HG02642 (cell line): ENCODE results near the gene PASK.
"Not testable (repeated sequence)": the region's sequence is repeated elsewhere in the genome, so short reads cannot be mapped to it uniquely, and the experiment has no call there.

Experiments used
- ATAC-seq: cut with Tn5 transposase; IDR thresholded peaks from one replicate; pipeline ENCODE4 v1.9.1; 2021; ENCODE audit warnings: mild to moderate bottlenecking; ENCODE audit not compliant: unreplicated experiment, poor library complexity

Gene PASK

DNA sequence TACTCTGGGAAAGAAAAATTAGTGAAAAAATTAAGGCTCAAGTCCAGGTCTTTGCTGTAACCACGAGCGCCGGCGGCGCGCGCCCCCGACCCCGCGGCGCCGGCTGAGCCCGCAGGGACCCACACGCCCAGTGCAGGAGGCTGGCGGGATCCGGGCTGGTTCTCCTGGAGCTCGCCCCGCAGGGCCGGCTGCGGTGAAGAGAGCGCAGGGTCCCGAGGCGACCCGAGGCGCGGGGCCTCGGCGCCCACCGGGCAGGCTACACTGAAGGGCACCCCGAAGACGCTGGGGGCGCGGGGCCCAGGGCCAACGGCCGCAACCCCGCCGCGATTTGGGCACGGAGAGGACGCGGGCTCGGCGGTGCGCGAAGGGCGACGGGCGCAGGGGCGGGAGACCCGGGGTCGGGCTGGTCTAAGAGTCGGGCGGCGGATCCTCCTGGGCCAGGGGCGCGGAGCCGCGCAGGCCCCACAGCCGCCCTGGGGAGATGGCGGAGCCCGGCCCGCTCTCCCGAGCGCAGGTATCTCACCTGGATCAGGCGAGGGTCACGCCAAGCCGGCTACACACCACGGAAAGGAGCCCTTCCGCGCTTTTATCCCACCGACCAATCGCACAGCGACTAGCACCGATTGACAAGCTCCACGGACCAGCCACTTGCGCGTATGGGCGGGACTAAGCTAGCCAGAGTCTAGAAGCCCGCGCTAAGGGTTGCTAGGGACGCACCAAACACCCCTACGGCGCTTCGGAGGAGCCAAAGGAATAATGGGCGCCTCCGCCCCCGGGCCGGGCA, at the start of gene PASK:
Gene PASK, minus strand, starts transcription at position 582 of the 784 bp plus-strand sequence. CDS start 6,440 bp downstream, outside the sequence.
- ATAC-seq = peak; percentile 78

DNA sequence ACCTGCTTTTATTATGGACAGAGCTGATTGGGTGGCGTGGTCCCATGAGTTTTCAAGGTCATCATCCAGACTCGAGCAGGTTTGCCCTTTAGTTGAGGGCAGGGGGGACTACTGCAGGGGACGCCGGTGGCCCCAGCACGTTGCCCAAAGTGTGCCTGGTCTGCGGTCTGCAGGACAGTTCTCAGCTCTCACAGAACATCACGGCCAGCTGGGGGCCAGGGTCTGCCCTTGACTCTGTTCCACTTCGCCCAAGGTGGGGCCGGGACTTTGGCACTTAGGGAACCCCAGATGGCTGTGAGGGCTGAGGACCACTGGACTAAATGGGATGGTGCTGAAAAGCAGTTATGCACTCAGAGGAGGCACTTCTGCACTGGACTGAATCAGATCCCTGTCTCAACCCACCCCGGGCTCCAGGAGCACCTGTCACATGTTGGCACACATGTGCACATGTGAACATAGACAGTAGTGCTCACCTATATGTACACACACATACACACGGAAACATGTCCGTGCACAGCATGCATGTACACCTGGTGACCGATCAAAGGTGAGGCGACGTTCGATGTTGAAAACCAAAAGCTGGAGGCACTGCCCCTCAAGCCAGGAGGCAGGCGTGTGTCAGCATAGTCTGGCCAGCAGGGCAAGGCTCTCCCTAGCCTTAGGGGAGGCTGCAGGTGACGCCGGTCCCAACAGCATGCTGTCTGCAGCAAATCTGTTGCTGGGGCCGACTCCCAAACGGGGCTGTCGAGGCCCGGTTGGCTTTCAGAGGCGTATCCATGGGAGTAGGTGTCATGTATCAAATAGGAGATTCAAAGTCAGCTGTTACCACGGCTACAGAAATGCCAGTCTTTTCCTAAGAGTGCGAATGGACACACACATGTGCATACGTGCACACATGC, 49.4 kb upstream of the PASK start:
- ATAC-seq = no peak

DNA sequence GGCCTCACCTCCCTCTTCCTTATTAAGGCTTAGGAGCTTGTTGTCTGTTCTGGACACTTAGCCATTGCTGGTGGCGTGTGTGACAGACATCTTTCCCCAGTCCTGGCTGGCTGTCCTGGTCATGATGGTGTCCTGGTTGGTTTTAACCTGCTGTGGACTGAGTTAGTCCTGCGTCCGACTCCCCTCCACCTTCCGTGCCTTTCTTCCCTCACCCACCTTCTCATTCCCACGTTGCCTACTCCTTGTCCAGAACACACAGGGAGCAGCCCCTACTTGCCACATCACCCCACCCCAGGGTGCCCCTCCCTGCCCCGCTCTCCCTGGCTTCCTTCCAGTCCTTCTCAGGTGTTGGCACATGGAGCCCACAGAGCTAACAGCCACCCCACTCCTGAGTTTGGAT, 48.7 kb upstream of the PASK start:
- no peak for ATAC-seq

DNA sequence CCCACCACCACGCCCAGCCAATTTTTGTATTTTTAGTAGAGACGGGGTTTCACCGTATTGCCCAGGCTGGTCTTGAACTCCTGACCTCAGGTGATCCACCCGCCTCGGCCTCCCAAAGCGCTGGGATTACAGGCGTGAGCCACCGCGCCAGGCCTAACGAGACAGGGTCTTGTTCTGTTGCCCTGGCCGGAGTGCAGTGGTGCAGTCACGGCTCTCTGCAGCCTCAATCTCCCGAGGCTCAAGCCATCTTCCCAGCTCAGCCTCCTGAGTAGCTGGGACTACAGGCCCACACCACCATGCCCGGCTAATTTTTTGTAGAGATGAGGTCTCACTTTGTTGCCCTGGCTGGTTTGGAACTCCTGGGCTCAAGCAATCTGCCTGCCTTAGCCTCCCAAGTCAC, 48.0 kb upstream of the PASK start:
- not testable (repeated sequence) for ATAC-seq

DNA sequence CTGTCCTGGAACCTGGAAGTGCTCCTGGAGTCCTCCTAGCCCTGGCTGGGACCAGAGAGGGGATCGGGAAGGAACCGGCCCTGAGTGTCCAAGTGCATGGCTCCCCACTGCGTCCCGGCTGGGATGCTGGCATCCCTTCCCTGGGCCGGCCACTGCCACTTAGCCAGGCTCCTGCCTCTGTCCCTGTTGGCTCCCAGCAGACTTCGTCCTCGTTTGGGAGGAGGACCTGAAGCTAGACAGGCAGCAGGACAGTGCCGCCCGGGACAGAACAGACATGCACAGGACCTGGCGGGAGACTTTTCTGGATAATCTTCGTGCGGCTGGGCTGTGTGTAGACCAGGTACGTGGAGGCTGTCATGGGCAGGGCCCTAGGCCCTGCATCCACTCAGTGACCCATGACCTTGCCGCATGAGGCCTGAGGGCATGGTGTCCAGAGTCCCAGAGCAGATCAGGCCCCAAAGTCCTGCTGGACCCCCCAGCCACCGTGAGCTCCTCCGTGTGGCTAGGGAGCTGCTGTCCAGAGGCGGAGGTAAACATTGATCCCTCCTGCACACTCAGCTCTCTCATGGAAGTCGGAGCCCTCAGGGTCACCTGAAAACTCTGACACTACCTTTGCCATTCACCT, 46.3 kb upstream of the PASK start:
- no peak for ATAC-seq

DNA sequence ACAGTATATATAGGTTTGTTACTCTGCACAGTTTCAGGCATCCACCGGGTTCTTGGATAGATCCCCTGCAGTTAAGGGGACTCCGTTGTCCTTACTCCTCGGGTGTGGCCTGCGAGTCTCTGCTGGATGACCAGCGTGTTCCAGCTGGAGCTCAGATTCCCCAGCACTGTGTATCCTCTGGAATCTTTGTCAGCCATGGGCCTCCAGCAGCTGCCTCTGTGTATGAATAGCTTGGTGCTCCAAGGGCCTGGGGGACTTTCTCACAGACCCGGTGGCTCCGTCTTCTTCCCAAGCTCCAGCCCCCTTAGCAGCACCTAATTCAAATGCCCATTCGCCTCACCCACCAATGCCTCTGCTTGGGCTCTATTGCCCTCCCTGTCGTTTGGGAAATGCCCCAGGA, 45.5 kb upstream of the PASK start:
- ATAC-seq = no peak

DNA sequence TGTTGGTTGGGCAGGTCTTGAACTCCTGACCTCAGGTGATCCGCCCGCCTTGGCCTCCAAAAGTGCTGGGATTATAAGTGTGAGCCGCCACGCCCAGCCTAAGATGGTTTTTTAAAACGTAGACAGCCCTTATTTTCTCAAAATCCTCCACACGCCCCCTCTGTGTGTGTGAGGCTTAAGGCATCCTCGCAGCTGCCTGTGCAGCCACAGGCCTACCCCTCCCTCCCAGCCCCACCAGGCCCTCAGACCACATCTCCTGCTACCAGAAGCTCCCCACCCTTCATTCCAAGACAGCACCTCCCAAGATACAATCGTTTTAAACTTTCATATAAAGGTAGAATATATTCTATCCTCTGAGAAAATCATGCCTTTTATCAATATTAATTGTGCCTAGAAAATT, 44.0 kb upstream of the PASK start:
- no peak for ATAC-seq

DNA sequence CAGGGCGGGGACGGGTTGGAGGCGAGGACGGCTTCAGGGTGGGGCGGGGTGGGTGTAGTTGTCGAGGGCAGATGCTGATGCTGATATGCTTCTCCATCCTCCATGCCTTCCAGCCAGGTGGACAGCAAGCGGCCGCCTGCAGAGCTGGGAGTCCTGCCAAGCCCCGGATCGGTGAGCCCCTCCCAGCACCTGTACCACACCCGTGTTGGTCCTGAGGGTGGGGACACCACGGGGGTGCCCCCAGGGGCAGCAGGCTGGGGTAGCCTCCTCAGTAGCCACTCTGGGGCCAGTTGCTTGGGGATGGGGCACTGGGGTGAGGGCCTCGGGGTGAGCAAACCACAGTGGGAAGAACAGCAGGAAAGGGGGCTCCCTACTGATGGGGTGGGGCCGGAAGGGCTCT, 41.8 kb upstream of the PASK start:
- ATAC-seq = no peak

DNA sequence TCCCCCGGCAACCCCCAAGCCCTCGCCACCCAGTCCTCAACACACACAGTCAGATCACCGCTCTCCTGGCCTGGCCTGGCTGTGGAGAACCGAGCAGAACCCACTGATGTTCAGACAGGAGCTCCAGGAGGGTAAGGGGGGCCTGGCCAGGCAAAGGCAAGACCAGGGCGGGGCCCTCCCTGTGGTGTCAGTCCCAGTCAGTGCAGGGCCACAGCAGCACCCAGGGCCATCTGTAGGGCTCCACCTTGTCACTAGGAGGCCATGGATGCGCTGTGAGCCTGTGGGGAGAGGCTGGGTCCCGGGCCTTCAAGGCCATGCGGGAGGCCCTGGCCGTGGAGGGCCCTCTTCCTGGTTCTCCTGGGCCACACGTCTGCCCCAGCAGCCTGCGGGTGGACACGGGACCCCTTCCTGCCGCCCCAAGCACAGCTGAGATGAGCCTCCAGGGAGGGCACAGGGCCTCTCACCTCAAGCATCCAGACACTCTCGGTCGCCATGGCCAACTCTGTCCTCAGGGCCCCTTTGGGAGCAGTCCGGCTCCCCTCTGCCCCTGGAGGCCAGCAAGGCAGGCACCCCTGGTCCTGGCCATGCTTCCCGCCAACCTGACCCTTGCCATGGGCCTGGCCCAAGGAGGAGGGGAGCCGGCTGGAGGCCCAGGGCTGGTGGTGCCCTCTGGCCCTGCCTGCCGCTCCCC, 41.2 kb upstream of the PASK start:
- no peak for ATAC-seq

DNA sequence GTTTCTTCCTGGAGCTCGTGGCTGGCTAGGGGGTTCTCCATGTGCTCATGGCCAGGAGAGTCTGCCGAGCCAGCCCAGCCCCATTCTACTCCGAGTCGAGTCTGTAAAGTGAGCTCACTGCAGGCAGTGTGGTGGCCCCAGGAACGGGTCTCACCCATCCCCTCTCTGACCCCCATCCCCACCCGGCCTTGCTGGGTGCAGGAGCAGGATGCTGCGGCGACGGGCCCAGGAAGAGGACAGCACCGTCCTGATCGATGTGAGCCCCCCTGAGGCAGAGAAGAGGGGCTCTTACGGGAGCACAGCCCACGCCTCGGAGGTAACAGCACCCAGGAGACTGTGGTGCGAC, 40.6 kb upstream of the PASK start:
- no peak for ATAC-seq

DNA sequence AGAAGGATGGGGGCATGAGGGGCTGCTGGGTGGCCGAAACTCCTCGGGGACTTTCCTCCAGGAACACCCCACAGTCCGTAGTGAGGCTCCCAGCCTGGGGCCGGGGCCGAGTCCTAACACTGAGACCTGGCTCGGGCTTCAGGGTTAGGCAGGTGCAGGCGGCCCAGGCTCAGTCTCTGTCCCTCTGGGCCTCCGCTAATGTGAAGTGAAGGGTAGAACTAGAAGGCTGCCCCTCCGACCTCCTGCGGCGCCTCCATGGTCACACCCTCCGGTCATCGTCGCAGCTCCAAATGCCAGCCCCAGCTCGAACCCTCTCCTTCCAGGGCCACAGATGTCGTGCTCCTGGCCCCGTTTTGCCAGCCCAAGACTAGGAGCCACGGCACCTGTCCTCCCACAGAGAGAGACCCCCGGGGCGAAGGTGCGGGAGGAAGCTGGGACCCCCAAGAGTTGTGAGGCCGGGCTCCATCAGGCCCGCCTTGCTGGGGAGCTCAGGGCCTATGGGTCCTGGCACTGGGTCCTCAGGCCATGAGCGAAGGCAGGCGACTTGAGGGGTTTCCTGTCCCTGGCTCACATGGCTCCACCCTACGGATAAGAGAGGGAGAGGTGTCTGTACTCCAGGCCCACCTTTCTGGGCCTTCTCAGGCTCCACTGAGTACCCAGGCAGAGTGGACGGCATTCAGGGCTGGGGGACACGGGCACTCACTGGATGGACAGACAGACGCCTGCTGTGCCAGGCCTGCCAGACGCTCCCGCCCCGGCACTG, 40.0 kb upstream of the PASK start:
- no peak for ATAC-seq

DNA sequence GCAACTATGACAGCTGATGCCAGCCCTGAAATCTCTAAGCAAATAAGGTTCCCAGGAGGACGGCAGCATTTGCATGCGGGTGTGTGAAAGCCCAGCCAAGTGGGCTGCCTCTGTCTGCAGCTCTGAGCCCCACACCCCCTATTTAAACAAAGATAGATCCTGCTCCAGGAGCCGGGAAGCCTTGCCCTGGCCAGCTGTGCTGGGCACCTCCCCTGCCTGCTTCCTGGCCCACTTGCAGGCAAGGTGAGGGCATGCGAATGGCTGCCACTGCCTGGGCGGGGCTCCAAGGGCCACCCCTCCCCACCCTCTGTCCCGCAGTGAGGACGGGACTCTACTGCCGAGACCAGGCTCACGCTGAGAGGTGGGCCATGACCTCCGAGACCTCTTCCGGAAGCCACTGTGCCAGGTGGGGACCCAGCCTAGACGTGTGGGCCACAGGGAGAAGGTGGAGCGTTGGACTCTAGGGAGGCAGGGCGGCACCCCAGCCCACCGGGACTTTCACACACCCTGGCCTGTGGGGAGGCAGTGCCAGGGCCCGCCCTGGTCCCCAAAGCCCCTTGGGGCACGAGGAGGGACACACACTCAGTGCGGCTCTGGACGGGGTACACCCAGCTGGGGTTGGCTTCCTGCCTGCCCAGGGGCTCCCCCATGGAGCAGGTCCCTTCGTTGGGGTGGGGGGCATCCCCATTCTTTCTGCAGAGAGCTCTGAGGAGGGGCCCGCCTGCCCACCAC, 39.3 kb upstream of the PASK start, which contains the start of gene ANO7:
Gene ANO7, plus strand, starts transcription at position 317 of the 732 bp plus-strand sequence. CDS start 1,387 bp downstream, outside the sequence.
- no peak for ATAC-seq

DNA sequence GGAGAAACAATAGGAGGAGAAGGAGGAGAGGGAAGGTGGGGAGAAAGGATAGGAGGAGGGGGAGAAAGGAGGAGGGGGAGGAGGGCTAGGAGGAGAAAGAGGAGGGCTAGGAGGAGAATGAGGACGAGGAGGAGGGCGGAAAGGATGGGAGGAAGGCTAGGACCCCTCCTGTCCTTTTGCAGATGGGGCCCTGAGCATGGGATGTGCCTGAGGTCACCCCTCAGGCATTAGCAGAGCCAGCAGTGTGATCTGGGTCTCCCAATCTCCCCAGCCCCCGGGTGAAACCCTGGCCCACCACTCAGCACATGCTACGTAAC, 38.6 kb upstream of the PASK start:
- ATAC-seq = no peak

DNA sequence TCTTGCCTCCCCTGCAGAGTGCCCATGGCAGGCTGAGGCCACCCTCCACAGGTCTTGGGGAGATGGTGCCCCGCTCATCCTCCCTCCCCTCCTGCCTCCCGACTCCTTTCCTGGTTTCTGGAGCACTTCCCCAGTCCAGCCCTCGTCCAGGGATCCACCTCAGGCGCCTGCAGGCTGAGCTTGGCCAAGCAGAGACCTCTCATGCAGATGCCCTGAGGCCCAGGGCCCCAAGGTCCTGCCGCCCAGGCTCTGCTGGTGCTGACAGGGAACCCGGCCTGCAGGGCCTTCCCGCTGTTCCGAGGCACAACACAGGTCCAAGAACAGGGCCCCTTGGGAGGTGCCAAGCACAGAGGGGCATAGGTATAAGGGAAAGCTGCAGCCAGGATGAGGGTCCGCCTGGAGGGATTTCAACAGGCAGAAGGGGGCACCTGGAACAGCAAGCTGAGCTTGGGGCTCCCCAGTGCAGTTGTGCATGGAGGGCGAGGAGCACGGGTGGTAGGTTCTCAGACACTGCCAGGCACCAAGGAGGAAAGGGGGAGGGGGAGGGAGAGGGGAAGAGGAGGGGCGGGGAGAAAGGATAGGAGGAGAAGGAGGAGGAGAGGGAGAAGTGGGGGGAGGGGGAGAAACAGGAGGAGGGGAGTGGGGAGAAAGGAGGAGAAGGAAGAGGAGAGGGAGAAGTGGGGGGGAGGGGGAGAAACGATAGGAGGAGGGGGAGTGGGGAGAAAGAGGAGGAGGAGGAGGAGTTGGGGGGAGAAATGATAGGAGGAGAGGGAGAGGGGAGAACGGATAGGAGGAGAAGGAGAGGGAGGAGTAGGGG, 38.0 kb upstream of the PASK start:
- no peak for ATAC-seq

DNA sequence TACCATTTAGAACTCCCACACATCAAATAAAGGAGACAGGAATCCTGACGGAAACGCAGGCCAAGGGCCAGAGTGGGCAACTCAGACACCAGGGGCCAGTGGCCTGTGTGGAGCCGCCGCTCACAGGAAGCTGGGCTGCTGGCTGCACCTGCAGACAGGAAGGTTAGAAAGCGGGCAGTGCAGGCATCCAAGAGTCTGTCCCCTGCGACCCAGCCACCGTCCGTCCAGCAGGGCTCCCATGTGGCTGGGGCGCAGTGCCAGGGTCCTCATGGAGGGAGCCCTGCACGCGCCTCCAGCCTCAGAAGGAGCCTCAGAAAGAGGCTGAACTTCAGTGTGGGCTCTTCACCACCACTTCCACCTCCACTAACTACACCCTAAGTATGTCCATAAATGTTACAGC, 36.7 kb upstream of the PASK start:
- ATAC-seq = no peak

DNA sequence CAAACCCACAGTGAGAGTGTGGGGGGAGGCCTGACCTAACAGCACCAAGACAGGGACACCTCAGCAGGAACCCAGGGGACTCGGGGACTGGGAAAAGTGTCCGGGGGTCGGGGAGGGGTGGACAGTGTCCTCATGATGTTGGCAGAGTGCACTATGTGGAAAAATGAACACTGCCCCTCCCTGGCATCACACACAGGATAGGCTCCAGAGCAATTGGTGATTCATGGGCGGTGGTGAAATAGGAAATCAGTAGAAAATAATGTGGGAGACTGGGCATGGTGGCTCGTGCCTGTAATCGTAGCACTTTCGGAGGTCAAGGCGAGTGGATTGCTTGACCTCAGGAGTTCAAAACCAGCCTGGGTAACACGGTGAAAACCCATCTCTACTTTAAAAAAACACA, 35.6 kb upstream of the PASK start:
- no peak for ATAC-seq

DNA sequence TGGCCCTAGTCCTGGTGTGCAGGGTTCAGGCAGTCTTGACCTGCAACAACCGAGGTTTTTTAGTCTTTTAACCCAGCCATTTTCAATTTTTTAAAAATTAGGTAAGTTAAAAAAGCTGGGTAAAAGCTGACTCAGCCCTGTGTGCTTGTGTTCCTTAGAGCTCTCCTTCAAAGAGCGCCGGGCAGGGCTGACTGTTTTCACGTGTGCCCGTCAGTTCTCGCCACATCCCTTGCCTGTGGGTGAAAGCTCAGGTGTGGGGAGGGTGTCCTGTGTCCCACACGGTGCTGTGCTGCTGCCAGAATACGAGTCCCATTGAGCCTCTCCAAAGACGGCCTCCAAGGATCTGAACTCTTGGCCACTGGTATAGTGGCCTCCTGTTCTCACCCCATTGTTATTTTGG, 33.9 kb upstream of the PASK start:
- no peak for ATAC-seq

DNA sequence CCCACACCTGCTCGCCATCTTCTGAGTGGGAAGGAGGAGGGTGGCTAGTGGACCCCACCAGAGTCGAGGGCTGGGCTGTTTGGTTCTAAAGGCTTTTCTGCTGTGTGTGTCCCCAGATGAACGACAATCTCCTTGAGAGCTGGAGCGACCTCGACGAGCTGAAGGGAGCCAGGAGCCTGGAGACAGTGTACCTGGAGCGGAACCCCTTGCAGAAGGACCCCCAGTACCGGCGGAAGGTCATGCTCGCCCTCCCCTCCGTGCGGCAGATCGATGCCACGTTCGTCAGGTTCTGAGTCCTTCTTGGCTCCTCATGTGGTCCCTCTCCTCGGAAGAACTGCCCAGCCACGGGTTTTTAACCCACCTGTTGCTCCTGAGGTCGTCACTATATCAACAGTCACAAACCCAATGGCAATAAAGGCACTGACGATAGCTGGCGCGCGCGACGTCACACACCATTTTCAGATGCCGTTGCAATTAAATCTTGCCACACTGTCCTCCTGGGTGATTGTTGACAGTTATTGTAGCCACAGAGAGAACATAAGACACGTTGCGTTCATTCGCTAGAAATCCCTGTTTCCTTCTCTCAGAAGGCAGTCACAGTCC, 33.4 kb upstream of the PASK start:
- no peak for ATAC-seq
